EL (cell line): ENCODE measurements around the gene RAB11B.
"Not testable (repeated sequence)": the region's sequence is repeated elsewhere in the genome, so short reads cannot be mapped to it uniquely, and the experiment has no call there.

Experiments used
- DNase-seq: peaks from one replicate; pipeline ENCODE4 v3.0.0-alpha.2; 2016

Gene RAB11B

DNA sequence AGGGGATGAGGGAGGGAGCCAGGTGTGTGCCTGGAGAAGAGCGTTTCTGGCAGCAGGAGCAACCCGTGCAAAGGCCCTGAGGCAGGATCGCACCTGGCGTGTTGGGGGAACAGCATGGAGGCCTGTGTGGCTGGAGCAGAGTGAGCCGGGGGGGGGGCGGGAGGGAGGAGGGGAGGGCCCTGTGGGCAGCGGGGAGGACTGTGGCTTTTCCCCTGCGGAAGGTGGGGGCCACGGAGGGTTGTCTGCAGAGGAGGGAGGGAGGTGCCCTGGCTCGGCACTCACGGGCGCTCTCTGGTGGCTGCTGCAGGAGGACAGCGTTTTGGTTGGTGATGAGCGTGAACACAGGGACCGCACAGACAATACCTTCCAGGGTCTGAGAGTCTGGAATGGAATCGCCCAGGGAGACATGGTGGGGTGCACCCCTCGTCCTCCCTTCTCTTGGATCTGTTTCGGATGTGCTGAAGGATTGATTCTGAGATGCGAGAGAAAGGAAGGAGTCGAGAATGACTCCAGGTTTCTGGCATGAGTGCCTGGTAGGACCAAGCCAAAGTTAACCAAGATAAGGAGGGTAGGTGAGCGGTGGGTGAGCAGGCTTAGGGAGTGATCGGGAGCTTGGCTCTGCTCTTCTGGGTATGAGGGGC is 6.5 kb downstream of the RAB11B start:
- peak; percentile 53 for DNase-seq

DNA sequence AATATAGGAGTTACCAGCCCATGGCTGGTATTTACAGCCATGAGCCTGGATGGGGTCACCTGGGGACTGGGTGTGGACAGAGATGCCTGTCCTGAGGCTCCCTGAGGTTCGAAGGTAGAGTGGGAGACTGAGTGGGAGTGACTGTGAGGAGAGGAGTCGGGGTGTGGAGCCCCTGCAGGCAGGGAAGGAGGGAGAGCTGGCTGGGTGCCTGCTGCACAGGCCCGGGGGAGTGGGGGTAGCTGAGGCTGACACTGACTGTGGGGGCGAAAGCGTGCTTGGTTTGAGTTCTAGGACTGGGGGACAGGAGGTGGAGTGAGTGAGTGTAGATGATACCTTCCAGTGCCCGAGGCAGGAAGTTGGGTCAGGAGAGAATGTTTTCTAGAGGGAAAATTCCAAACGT is 7.1 kb downstream of the RAB11B start:
- no peak for DNase-seq

DNA sequence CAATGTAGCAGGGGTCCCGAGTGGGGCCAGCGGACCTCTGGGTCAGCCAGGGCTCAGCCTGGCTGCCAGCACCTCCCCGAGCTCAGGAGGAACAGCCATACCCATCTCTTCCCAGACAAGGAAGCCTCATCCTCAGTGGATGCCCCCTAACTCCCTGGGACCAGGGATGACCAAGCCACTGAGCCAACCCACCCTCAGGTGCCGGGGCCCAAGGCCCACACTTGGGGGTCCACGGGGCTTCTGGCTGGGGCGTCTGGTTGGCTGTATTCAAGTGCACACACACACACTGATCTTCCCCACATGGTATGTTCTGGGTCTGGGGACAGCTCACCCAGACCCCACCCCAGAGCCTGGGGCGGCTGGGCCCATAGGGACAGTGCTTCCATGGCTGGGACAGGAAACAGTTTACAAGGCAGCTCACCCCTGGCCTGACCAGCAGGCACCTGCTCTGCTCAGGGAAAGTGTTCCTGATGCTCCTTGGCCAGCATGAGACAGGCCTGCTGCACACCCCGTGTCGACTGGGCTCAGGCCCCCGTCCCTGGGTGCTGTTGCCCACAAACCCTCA is 7.7 kb downstream of the RAB11B start:
- no peak for DNase-seq

DNA sequence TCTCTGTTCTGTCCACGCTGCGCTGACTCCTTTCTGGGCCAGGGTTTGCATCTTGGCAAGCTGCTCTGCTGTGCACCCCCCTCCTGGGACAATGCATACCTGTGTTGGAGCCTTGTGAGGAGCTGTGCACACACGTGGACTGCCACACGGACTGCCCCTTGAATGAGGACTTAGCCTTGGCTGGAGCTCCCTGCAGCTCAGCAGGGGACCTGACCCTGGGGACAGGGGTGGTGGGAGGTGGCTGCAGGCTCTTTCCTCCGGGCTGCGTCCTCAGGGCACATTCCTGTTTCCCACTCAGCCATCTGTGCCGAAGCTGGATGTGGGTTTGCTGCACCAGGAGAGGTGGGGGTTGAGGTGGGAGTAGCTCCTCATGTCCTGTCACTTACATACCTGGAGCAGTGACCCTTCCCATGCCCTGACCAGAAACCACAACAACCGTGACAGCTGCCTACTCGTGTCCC is 8.2 kb downstream of the RAB11B start:
- DNase-seq, result no peak

DNA sequence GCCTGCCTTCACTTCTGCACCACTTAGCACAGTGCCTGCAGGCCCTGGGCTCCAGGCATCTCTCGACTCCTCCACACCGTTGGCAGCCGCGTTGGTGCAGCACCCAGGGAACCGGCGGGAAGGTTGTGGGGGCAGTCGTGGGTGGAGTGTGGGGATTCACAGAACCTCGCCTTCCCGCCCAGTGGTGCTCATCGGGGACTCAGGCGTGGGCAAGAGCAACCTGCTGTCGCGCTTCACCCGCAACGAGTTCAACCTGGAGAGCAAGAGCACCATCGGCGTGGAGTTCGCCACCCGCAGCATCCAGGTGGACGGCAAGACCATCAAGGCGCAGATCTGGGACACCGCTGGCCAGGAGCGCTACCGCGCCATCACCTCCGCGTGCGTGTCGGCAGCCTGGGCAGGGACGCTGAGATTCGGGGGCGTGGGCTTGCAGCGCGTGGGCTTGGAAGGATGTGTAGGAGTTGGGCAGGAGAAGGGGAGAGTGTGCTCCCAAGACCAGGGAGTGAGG is 9.6 kb downstream of the RAB11B start:
- DNase-seq, result no peak

DNA sequence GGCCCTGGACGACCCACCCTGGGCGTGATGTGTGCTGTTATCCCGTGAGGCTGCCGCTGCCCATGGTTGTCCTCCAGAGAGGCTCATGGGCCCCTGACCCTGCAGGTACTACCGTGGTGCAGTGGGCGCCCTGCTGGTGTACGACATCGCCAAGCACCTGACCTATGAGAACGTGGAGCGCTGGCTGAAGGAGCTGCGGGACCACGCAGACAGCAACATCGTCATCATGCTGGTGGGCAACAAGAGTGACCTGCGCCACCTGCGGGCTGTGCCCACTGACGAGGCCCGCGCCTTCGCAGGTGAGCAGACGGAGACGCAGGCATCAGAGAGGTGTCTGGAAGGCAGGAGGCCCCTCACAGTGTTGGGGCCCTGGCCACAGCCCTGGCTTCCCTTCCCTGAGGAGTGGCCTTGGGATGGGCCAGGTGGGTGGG is 11.8 kb downstream of the RAB11B start:
- DNase-seq, result no peak

DNA sequence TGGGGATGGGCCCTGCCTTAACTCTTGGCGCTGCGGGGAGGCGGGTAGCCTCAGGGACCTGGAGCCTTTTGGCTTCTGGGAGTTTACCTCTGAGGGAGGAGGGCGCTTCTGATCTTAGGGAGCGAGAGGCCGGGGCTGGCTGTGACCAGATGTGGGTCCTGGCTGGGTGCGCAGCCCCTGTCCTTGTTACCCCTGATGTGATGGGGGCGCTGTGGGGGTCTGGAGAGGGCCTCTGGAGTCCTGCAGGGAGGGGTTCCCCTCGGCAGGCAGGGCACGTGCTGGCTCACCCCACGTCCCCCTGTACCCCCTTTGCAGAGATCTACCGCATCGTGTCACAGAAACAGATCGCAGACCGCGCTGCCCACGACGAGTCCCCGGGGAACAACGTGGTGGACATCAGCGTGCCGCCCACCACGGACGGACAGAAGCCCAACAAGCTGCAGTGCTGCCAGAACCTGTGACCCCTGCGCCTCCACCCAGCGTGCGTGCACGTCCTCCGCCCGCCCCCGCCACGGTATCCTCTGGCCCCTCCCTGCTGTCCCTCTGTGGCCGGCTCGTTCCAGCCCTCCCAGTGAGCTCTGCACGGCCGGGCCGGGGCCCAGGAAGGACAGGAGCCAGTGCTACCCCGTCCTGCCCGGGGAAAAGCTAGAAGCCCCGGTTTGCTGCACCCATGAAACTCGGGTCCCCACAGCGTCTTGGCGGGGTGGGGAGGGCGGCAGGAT is 13.1 kb downstream of the RAB11B start:
- no peak for DNase-seq

DNA sequence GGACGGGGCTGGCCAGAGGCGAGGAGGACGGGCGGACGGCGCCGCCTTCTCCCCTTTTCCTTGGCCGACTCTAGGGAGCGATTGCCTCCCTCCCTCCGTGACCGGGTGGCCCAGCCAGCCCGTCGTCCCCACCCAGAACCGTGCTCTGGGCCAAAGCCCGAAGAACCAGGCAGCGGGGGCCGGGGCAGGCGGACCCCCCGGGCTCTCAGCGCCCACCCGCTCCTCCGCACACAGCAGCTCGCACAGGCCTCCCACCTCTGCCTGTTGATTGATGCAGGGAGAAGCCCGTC is 13.6 kb downstream of the RAB11B start:
- no peak for DNase-seq

DNA sequence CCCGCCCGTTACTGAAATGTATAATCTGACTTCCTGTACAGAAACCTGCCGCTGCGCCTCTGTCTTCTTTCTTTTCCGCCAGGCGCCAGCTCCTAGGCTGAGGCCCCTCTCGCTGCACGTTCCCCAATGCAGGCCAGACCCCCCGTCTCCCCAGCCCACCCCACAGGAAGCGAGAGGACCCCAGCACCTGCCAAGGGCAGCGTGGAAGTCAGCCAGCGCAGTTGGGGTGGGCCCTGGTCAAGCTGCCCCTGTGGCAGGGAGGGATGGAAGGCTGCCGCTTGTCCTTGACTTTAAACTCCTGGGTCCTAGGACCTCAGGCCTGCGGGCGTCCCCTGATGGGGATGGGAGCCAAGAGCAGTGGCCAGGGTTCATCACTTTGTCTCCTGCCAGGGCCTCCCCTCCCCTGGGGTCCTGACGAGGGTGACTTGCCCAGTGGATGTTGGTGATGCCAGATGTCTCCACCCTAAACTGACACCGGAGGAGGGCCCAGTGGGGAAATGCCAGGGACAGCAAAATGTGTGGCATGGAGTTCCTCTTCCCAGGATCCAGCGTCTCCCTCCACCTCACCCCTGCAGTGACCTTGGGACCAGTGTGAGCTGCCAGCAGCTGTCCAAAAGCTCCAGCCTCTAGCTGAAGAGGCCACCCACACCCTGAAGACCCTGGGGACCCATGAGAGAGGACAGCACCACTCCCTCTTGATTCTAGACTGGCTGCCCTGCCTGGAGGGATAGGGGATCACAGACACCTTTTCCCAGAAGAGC is 14.4 kb downstream of the RAB11B start:
- no peak for DNase-seq

DNA sequence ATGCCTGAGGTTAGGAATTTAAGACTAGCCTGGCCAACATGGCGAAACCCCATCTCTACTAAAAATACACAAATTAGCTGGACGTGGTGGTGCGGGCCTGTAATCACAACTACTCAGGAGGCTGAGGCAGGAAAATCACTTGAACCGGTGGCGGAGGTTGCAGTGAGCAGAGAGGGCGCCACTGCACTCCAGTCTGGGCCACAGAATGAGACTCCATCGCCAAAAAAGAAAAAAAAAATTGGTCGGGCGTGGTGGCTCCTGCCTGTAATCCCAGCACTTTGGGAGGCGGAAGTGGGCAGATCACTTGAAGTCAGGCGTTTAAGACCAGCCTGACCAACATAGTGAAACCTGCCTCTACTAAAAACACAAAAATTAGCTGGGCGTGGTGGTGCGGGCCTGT is 20.6 kb downstream of the RAB11B start:
- DNase-seq, result not testable (repeated sequence)

DNA sequence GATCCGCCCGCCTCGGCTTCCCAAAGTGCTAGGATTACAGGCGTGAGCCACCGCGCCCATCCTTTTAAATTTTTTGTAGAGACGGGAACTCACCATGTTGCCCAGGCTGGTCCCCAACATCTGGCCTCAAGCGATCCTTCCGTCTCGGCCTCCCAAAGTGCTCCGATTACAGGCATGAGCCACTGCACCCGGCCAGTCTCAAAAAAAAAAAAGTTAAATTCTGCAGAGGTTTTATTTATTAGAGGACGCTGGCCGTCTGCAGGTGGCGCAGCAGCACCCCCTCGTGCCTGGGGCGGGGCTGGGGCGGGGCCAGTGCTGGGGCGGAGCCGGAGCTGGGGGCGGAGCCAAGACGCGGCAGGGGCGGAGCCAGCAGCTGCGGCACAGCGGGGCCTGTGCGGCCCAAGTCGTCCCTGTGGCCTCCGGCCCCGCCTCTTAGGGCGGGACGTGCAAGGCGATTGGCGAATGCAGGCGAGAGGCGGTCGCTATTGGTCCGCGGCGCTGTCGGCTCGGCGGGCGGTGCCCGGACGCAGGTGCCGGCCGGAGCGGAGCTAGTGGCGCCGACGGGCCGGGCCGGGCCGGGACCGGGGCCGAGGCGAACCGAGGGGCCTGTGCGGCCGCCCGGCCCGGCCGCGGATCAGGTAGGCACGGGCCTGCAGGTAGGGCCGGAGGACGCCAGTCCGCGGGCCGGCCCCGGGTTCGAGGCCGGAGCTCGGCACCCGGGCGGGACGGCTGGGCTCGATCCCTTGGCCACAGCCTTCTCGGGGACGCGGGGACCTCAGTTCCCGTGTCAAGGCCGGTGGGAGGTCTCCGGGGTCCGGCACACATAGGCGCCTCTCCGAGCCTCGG is 22.8 kb downstream of the RAB11B start, which contains the start of gene MARCHF2:
MARCHF2 (plus strand) TSS at position 523 of the 846 bp plus-strand sequence. CDS start 8,536 bp downstream, outside the sequence.
- peak; percentile 96 for DNase-seq

DNA sequence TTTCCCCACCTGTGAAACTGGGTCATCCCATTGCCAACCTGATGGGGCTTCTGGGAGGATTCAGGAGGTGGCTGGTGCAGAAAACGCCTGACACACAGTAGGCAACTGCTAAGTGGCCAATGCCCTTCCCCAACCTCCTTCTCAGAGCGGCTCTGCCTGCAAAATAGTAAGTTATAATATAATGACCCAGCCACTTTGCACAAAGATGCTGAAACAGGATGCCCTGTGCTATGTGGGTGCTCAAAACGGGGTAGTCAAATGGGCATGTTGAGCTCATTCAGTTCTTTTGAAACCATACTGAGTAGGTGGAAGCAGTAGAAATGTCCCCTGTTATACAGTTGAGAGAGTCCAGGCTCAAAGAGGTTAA is 23.5 kb downstream of the RAB11B start:
- DNase-seq, result no peak

DNA sequence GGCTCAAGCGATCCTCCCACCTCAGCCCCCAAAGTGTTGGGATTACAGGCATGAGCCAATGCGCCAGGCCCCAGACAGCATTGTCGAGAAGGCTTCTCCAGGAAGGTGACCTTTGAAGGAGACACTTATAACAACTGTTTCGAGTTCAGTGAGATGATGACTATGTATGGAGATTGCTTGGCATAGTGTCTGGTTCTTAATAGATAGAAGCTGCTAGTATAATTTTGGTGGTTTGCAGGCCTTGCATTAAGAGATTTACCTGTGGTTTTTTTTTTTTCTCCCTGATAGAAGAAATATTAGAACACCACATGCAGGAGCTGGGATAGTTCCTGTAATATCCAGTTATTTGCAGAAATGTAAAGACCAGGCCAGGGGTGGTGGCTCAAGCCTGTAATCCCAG is 26.6 kb downstream of the RAB11B start:
- DNase-seq, result no peak

DNA sequence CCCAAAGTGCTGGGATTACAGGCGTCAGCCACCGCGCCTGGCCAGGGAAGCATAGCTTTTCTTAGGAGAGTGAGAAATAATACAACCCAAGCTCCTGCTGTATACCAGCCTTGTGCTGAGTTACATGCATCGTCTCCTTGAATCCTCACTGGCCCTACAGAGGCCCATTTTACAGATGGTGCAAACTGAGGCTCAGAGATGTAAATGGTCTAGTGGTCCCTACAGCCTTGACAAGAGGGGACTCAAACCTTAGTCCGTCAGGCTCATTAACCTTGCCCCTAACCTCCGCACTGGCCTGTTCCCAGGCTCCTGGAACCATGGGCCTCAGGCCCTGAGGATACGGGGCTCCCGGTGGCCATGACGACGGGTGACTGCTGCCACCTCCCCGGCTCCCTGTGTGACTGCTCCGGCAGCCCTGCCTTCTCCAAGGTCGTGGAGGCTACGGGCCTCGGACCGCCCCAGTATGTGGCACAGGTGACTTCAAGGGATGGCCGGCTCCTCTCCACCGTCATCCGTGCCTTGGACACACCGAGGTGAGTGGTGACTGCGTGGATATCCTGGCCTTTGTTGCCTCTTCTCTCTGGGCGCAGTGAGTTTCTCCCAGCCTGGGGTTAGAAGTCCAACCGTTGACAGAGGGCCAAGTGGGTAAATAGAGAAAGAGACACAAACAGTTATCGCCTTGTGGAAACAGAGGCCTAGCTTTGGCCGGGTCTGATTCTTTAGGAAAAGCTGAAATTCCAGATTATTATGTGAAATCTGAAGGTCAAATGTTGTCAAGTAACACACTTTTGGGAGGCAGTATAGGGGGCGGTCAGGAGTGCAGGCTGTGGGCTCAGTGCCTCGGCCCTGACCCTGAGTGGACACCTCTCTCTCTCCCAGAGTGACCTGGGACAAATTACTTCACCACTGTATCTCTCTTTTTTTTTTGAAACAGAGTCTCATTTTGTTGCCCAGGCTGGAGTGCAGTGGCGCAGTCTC is 31.6 kb downstream of the RAB11B start:
- DNase-seq, result no peak

DNA sequence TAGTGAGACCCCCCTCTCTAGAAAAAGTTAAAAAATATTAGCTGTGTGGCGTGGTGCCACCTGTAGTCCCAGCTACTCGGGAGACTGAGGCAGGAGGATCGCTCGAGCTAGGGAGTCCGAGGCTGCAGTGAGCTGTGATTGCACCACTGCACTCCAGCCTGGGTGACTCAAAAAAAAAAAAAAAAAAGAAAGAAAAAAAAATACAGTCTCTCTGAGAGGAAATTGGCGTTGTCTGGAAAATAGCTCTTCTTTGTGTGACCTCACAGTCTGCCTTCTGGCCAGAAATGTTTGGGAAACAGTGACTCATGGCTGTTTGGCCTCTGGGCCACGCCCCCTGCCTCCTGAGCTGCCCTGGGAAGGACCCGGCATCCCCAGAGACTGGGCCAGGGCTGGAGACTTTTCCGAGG is 33.7 kb downstream of the RAB11B start:
- peak; percentile 98 for DNase-seq

DNA sequence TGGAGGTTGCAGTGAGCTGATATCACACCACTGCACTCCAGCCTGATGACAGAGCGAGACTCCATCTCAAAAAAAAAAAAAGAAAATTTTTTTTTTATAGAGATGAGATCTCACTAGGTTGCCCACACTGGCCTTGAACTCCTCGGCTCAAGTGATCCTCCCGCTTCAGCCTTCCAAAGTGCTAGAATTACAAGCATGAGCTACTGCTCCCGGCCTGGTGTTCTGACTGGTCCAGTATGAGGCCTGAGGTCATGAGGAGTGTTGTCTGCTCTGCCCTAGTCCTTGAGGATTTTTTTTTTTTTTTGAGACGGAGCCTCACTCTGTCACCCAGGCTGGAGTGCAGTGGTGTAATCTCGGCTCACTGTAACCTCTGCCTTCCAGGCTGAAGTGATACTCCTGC is 35.2 kb downstream of the RAB11B start:
- DNase-seq, result not testable (repeated sequence)

DNA sequence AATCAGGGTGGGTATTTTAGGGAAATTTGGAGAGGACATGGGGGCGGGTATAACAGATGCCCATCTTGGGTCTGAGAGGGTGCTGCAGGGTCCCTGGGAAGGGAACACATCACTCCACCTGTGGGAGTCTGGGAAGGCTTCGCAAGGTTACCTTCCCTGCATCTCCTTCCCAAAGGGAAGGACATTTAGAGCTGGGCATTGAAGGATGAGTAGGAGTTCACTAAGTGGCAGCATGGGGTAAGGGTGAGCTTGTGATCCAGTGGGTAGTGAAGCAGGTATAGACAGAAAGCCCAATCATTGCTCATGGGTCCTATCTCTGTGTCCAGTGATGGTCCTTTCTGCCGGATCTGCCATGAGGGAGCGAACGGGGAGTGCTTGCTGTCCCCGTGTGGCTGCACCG is 36.1 kb downstream of the RAB11B start:
- DNase-seq, result no peak

DNA sequence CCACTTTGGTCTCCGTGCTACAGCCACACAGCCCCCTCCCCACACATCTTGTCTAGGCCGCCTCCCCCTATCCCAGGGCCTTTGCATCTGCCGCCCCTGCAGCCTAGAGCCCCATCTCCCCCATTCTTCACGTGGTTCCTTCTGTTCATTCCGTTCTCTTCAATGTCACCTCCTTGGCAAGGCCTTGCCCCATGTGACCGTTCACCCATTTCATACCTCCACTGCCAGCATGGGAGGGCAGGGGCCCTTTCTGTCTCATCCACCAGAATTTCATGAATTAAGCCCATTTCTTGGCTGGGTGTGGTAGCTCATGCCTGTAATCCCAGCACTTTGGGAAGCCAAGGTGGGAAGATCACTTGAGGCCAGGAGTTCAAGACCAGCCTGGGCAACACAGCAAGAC is 38.9 kb downstream of the RAB11B start:
- DNase-seq, result no peak

DNA sequence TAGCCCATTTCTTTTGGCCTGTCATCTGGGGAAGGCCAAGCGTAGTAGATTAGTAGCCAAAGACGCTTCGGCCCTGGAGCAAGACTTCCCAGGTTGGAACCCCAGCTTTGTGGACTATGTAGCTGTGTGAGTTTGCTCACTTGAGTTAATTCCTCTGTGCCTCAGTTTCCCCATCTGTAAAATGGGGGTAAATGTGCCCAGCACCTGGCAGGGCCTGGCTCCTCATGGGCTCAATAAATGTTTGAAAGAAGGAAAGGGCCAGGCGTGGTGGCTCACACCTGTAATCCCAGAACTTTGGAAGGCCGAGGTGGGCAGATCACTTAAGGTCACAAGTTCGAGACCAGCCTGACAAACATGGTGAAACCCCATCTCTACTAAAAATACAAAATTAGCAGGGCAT is 39.7 kb downstream of the RAB11B start:
- no peak for DNase-seq

DNA sequence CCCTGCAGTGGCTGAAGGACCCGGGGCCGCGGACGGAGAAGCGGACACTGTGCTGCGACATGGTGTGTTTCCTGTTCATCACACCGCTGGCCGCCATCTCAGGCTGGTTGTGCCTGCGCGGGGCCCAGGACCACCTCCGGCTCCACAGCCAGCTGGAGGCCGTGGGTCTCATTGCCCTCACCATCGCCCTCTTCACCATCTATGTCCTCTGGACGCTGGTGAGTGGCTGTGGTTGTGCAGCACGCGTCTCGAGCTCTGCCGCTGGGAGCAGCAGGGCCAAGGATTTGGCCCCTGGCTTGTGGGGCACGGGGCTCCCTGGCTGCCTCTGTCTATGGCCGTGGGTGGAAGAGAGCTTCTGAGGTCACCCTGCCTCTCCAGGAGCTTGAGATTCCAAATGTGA is 40.5 kb downstream of the RAB11B start:
- DNase-seq, result no peak

DNA sequence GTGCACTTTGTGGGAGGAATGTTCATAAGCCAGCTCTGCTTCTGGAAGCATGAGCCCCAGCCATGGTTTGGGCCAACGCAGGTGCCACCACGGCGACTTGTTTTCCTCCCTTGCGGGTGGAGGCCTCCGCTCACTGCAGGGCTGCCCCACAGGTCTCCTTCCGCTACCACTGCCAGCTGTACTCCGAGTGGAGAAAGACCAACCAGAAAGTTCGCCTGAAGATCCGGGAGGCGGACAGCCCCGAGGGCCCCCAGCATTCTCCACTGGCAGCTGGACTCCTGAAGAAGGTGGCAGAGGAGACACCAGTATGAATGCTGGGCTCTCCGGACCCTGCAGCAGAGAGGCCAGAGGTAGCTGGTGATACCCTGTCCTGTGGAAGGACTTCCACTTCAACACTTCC is 48.1 kb downstream of the RAB11B start:
- no peak for DNase-seq
